K562 treated with DMSO at 1 percent for 48 hours (cell line): ENCODE results near the gene RAB23. TPM values are rescaled to one million over a fixed set of nuclear protein-coding genes. Genes with fewer than 3 reads are reported as not detected.

Experiments used
- total RNA-seq: library from RNA; unstranded; fragments of 300-600 nt; gene quantifications from 2 replicates; pipeline ENCODE4 v1.2.3, GENCODE V29; 2022; ENCODE audit warnings: low replicate concordance; ENCODE audit errors: extremely low read depth

The RAB23 gene
- not detected in 2 replicates for total RNA-seq

DNA sequence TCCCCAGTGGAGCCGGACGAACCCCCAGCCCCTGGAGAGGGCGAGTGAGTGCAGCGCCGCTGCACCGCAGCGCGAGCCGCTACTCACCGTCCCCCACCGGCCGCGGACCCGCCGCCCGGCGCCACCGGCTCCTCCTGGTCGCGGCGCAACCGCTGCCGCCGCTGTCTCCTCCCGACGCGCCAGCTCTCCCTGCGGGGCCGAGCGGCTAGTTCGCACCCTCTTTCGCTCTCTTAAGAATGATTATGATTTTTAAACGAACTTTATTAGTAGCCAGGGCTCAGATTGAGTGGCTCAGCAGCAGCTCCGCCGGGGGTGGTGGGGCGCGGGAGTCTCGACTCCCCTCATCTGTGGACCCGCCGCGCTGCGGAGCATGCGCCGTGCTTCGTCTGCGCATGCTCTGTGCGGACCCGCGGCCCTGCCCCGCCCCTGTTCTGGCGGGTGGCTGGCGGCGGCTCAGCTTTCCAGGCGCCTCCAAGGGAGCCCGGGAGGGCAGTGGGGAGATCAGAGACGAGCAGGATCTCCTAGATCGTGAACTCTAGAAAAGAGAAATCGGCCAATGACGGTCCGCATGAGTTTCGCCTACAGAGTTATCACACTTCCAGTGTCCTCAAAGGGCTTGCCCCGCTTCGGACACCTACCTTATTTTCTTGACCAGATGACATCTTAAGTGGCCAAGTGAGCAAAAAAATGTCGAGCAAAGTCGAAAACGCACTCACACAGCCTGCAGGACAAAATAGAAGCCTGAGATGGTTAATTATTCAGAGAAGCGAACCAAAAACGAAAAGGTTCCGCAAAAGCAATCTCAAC is at the start of gene RAB23:
TSS of gene RAB23 (minus strand) at position 372 of the 807 bp plus-strand sequence. CDS start 11,927 bp downstream, outside the sequence.

DNA sequence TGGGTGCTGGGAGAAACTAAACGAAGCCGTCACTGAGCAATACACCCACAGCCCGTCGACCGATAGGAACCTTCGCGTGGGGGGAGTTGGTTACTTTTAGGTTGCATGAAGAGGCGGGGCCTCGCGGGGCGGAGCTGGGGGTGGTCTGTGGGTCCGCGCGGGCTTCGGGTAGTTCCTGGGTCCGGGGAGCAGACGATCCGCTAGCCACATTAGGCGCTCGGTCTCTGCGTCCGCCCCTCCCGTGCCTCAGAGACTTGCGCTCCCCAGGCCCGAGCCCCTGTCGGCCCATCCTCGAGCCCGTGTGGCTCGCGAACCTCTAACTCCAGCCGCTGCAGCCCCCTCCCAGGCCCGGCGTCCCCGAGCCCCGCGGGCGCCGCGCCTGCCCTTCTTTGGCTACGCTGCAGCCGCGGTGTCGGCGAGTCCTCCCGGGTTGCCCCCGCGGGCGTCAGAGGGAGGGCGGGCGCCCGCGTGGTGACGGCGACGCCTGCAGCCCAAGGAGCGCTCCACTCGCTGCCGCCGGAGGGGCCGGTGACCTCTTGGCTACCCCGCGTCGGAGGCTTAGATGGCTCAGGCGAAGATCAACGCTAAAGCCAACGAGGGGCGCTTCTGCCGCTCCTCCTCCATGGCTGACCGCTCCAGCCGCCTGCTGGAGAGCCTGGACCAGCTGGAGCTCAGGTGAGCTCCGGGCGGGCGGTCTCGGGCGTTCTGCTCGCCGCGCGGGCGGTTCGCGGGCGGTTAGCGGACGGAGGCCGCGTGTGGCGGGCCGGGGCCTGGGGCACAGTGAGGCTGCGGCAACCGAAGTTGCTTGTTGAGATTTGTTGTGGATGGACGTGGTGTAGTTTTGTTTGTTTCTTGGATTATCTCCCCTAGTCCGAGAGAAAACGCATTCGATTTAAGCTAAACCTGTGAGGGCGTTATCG is 49.7 kb downstream of the RAB23 start, which contains the start of gene BAG2:
TSS of gene BAG2 (plus strand) at position 191 of the 920 bp plus-strand sequence. CDS start at position 563, 372 bp downstream.

Other genes starting within 250 kb of the RAB23 start
- gene KIAA1586, start 175.6 kb downstream of the RAB23 start, total RNA-seq: not detected in 2 replicates
- gene ZNF451, start 132.1 kb downstream of the RAB23 start, total RNA-seq: not detected in 2 replicates
- not detected in 2 replicates for gene BAG2, start 50.0 kb downstream of the RAB23 start, total RNA-seq
- gene PRIM2, start 95.3 kb upstream of the RAB23 start, total RNA-seq: not detected in 2 replicates